Measurements from ENCODE around the gene OR9A4. TPM values are rescaled to one million over a fixed set of nuclear protein-coding genes. Genes with fewer than 3 reads are reported as not detected.

Gene OR9A4
- total RNA-seq: not detected in 2 replicates

GRCh38 chr7:141916099-141916498, at the start of gene OR9A4:
OR9A4 (plus strand) TSS chr7:141916399; CDS start chr7:141918876, 2,477 bp downstream.

GRCh38 chr7:141946796-141947195, 30.6 kb downstream of the OR9A4 start, which contains the start of gene CLEC5A:
CLEC5A (minus strand) TSS chr7:141946974; CDS start chr7:141946292, 682 bp downstream.

Other genes starting within 250 kb of the OR9A4 start
- gene DENND11, start 214.2 kb upstream of the OR9A4 start, total RNA-seq: 3.4 and 4.2 TPM in 2 replicates
- not detected in 2 replicates for gene WEE2, start 208.0 kb upstream of the OR9A4 start, total RNA-seq
- gene SSBP1, start 178.0 kb upstream of the OR9A4 start, total RNA-seq: 105 and 114 TPM in 2 replicates
- gene TAS2R3, start 152.3 kb upstream of the OR9A4 start, total RNA-seq: 0.72 and 2.0 TPM in 2 replicates
- 0.86 and 0.88 TPM in 2 replicates for gene TAS2R4, start 139.7 kb upstream of the OR9A4 start, total RNA-seq
- 0.57 and 0.66 TPM in 2 replicates for gene TAS2R5, start 126.2 kb upstream of the OR9A4 start, total RNA-seq
- gene PRSS37, start 74.9 kb upstream of the OR9A4 start, total RNA-seq: not detected in 2 replicates
- gene CLEC5A, start 30.6 kb downstream of the OR9A4 start, total RNA-seq: not detected in 2 replicates
- gene TAS2R38, start 57.4 kb downstream of the OR9A4 start, total RNA-seq: not detected in 2 replicates
- under 0.01 TPM in 1 of 2 replicates, not detected in the other for gene MGAM, start 79.5 kb downstream of the OR9A4 start, total RNA-seq
- not detected in 2 replicates for gene MGAM2, start 195.3 kb downstream of the OR9A4 start, total RNA-seq